LNCAP (cell line): ENCODE measurements around the gene PLCL1.

Experiments used
- CTCF ChIP-seq: fragments of 450-650 bp; IDR thresholded peaks from 2 replicates; pipeline ENCODE4 v1.5.1; 2017; ENCODE audit warnings: mild to moderate bottlenecking

The PLCL1 gene

GRCh38 chr2:197801033-197801432 is 3.4 kb upstream of the PLCL1 start:
- no peak for TF ChIP-seq CTCF

- TF ChIP-seq CTCF: peak; percentile 67
These were observed 1.4 kb upstream of the PLCL1 start for GRCh38 chr2:197803033-197803444.

- TF ChIP-seq CTCF: no peak
These were observed 643 bp downstream of the PLCL1 start for GRCh38 chr2:197804758-197805714.

- TF ChIP-seq CTCF: no peak
These were observed 1.6 kb downstream of the PLCL1 start for GRCh38 chr2:197805715-197806633.

- no peak for TF ChIP-seq CTCF
These were observed 4.7 kb downstream of the PLCL1 start for GRCh38 chr2:197809064-197809463.

- no peak for TF ChIP-seq CTCF
These were observed 5.6 kb downstream of the PLCL1 start for GRCh38 chr2:197810016-197810415.

GRCh38 chr2:197810491-197810890 is 6.1 kb downstream of the PLCL1 start:
- TF ChIP-seq CTCF: no peak
